ENCODE data around the gene AGBL1.

DNA sequence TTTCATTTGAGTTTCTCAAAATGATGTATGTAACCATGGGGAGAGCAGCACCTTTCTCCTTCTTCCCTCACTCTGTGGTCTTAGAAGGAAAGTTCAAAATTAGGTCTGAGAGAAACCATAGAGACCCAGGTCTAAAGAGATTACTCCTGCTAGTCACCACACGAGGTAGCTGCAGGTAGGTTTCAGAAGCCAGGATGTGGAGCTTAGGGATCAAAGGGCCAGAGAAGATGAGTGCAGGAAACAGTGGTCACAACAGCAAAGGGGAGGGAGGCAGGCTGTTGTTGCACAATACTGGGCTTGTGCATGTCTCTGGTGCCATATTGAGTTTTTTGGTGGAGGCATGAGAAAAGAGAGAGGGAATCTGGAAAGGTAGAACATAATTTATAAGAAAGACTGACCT is 583.6 kb downstream of the AGBL1 start:
- TF ChIP-seq CTCF (IDR thresholded peaks at IDR 0.05) (no peak), POLR2A (IDR thresholded peaks at IDR 0.05) (no peak)

Data from heart left ventricle (tissue), 13 donors.